Right ventricle myocardium inferior (tissue), 1 donor: ENCODE data around the gene MTMR6. TPM values are rescaled to one million over a fixed set of nuclear protein-coding genes. Genes with fewer than 3 reads are reported as not detected.

Experiments used
- total RNA-seq: library from RNA; stranded (reverse); fragmentation: NEBNext Ultra II Directional; extraction: Animal tissue kit (Norgen Biotek cat#: 25700); gene quantifications from one replicate; pipeline ENCODE4 v1.2.1, GENCODE V29; 2021
- donor health status: DM: no; HTN: yes; CAD: no; lungs with severe emphysema.

The MTMR6 gene
- total RNA-seq, 1 donor from 2014 or later = 15.4 TPM

Other genes starting within 250 kb of the MTMR6 start
- 0.05 TPM for gene PABPC3, start 191.4 kb downstream of the MTMR6 start, total RNA-seq
- not detected for gene AMER2, start 115.2 kb downstream of the MTMR6 start, total RNA-seq
- 21.9 TPM for gene NUP58, start 14.1 kb upstream of the MTMR6 start, total RNA-seq
- gene ATP8A2, start 84.5 kb upstream of the MTMR6 start, total RNA-seq = 0.11 TPM